Mesendoderm (in vitro differentiated cells): ENCODE results near the gene BBS9.

Source experiments
- DNase-seq: peaks from one replicate; pipeline ENCODE4 v3.0.0; 2013
- H2AK5ac ChIP-seq: 2 replicates; pipeline ENCODE4 v1.6.1; 2013; ENCODE audit warnings: low read length, inconsistent platforms
- H2BK120ac ChIP-seq: 2 replicates; pipeline ENCODE4 v1.6.1; 2013; ENCODE audit warnings: low read depth, mild to moderate bottlenecking, low read length, moderate library complexity, mixed read lengths
- H2BK15ac ChIP-seq: replicated peaks from 2 replicates; pipeline ENCODE4 v1.6.1; 2013; ENCODE audit warnings: low read depth, mild to moderate bottlenecking, moderate library complexity
- H2BK5ac ChIP-seq: 2 replicates; pipeline ENCODE4 v1.6.1; 2013; ENCODE audit warnings: low read length, inconsistent platforms
- H3K18ac ChIP-seq: 2 replicates; pipeline ENCODE4 v1.6.1; 2013; ENCODE audit warnings: mild to moderate bottlenecking, low read length, mixed read lengths
- H3K23ac ChIP-seq: one replicate; pipeline ENCODE4 v1.6.1; 2013; ENCODE audit warnings: low read length
- H3K27ac ChIP-seq: 2 replicates; pipeline ENCODE4 v1.5.1; 2013; ENCODE audit warnings: low read depth, mild to moderate bottlenecking, inconsistent platforms, low read length, moderate library complexity
- H3K27me3 ChIP-seq: 2 replicates; pipeline ENCODE4 v1.6.1; 2013; ENCODE audit warnings: low read length, control low read depth, mild to moderate bottlenecking, inconsistent platforms; ENCODE audit not compliant: insufficient read depth, poor library complexity
- H3K36me3 ChIP-seq: 2 replicates; pipeline ENCODE4 v1.6.1; 2013; ENCODE audit warnings: low read length, inconsistent platforms; ENCODE audit not compliant: control insufficient read depth, insufficient read depth
- H3K4ac ChIP-seq: one replicate; pipeline ENCODE4 v1.6.1; 2013; ENCODE audit warnings: low read depth, mild to moderate bottlenecking, low read length, moderate library complexity
- H3K4me1 ChIP-seq: 2 replicates; pipeline ENCODE4 v1.6.1; 2013; ENCODE audit warnings: low read depth, low read length, inconsistent platforms; ENCODE audit not compliant: control insufficient read depth
- H3K4me2 ChIP-seq: 2 replicates; pipeline ENCODE4 v1.6.1; 2013; ENCODE audit warnings: low read length
- H3K4me3 ChIP-seq: 2 replicates; pipeline ENCODE4 v1.5.1; 2013; ENCODE audit warnings: mild to moderate bottlenecking, low read length
- H3K56ac ChIP-seq: one replicate; pipeline ENCODE4 v1.6.1; 2013; ENCODE audit warnings: low read length
- H3K79me1 ChIP-seq: 2 replicates; pipeline ENCODE4 v1.6.1; 2013; ENCODE audit warnings: low read length, inconsistent platforms
- H3K79me2 ChIP-seq: 2 replicates; pipeline ENCODE4 v1.6.1; 2013; ENCODE audit warnings: mild to moderate bottlenecking, low read length; ENCODE audit not compliant: control insufficient read depth, insufficient read depth
- H3K9ac ChIP-seq: 2 replicates; pipeline ENCODE4 v1.6.1; 2013; ENCODE audit warnings: low read length, inconsistent platforms
- H4K5ac ChIP-seq: one replicate; pipeline ENCODE4 v1.6.1; 2013; ENCODE audit warnings: low read length
- H4K8ac ChIP-seq: one replicate; pipeline ENCODE4 v1.6.1; 2013; ENCODE audit warnings: low read depth, mild to moderate bottlenecking, control low read depth, low read length, moderate library complexity
- WGBS: extraction: QIAGEN DNeasy Blood & Tissue Kit; methylation state at CpG from one replicate; pipeline ENCODE4 v1.1.7; 2013; ENCODE audit warnings: low lambda C conversion rate, missing lambda C conversion rate; ENCODE audit not compliant: insufficient coverage; ENCODE audit errors: extremely low coverage; 5-methylcytosine and 5-hydroxymethylcytosine counted together

Gene BBS9

GRCh38 chr7:33596686-33597085 is 467.3 kb downstream of the BBS9 start:
- H3K79me1 ChIP-seq: no peaks in the 10 kb centered on the region
- no peaks in the 10 kb centered on the region for H3K27me3 ChIP-seq
- no peak overlapping the region for H3K56ac ChIP-seq
- H2BK5ac ChIP-seq: no peak overlapping the region
- H2BK15ac ChIP-seq: no peak overlapping the region
- peaks cover 3% of the 10 kb centered on the region for H3K4me1 ChIP-seq
- no peak overlapping the region for H3K4ac ChIP-seq
- DNase-seq: no peak
- no peak overlapping the region for H4K5ac ChIP-seq
- H2BK120ac ChIP-seq: no peak overlapping the region
- H3K27ac ChIP-seq: no peak overlapping the region
- no peaks in the 10 kb centered on the region for H3K79me2 ChIP-seq
- H3K18ac ChIP-seq: no peak overlapping the region
- H3K4me2 ChIP-seq: no peak overlapping the region
- no peak overlapping the region for H3K23ac ChIP-seq
- H3K9ac ChIP-seq: no peak overlapping the region
- no peak overlapping the region for H4K8ac ChIP-seq
- no peaks in the 10 kb centered on the region for H3K36me3 ChIP-seq
- no peak overlapping the region for H2AK5ac ChIP-seq
- H3K4me3 ChIP-seq: no peak overlapping the region

GRCh38 chr7:33597181-33597580 is 467.8 kb downstream of the BBS9 start:
- Histone ChIP-seq H3K79me2 (no peaks in the 10 kb centered on the region), H3K27me3 (no peaks in the 10 kb centered on the region), H4K5ac (no peak overlapping the region), H2BK120ac (no peak overlapping the region), H2BK5ac (no peak overlapping the region), H3K23ac (no peak overlapping the region), H3K9ac (no peak overlapping the region), H3K56ac (no peak overlapping the region), H3K79me1 (no peaks in the 10 kb centered on the region), H2AK5ac (no peak overlapping the region), H4K8ac (no peak overlapping the region), H3K18ac (no peak overlapping the region), H3K27ac (no peak overlapping the region), H3K4me1 (peaks cover 3% of the 10 kb centered on the region), H3K4me3 (no peak overlapping the region), H3K4ac (no peak overlapping the region), H3K36me3 (no peaks in the 10 kb centered on the region), H3K4me2 (no peak overlapping the region), H2BK15ac (no peak overlapping the region)
- DNase-seq: no peak
- no CpG with 5 or more reads among the region's 1 CpG for WGBS

- H2BK120ac ChIP-seq: no peak overlapping the region
Measured at GRCh38 chr7:33601101-33601500, 471.7 kb downstream of the BBS9 start.

GRCh38 chr7:33601884-33602283 is 472.5 kb downstream of the BBS9 start:
- no peak overlapping the region for H4K5ac ChIP-seq
- WGBS: no CpG with 5 or more reads among the region's 2 CpGs

More at GRCh38 chr7:33601101-33601500, 471.7 kb downstream of the BBS9 start:
- Histone ChIP-seq H3K36me3 (no peaks in the 10 kb centered on the region), H3K4me1 (peaks cover 3% of the 10 kb centered on the region), H3K4ac (no peak overlapping the region), H4K5ac (no peak overlapping the region), H3K27ac (no peak overlapping the region), H3K18ac (no peak overlapping the region), H2BK15ac (no peak overlapping the region), H3K9ac (no peak overlapping the region), H3K23ac (no peak overlapping the region), H3K27me3 (no peaks in the 10 kb centered on the region), H3K4me3 (no peak overlapping the region), H2BK5ac (no peak overlapping the region), H4K8ac (no peak overlapping the region), H3K56ac (no peak overlapping the region), H3K79me1 (no peaks in the 10 kb centered on the region), H2AK5ac (no peak overlapping the region), H3K79me2 (no peaks in the 10 kb centered on the region), H3K4me2 (no peak overlapping the region)
- WGBS: no CpG with 5 or more reads among the region's 4 CpGs
- DNase-seq: peak; percentile 64

GRCh38 chr7:33604056-33604455 is 474.7 kb downstream of the BBS9 start:
- Histone ChIP-seq H3K18ac (no peak overlapping the region), H2BK120ac (no peak overlapping the region), H2BK5ac (no peak overlapping the region), H3K4me2 (no peak overlapping the region), H4K8ac (no peak overlapping the region), H3K79me1 (no peaks in the 10 kb centered on the region), H2AK5ac (no peak overlapping the region), H3K9ac (no peak overlapping the region), H3K56ac (no peak overlapping the region), H3K23ac (no peak overlapping the region), H3K79me2 (no peaks in the 10 kb centered on the region), H3K27ac (no peak overlapping the region), H3K4me1 (no peaks in the 10 kb centered on the region), H3K4me3 (no peak overlapping the region), H2BK15ac (no peak overlapping the region), H3K27me3 (no peaks in the 10 kb centered on the region), H3K36me3 (no peaks in the 10 kb centered on the region), H4K5ac (no peak overlapping the region), H3K4ac (no peak overlapping the region)
- DNase-seq: no peak
- no CpG with 5 or more reads among the region's 2 CpGs for WGBS

More at GRCh38 chr7:33601884-33602283, 472.5 kb downstream of the BBS9 start:
- Histone ChIP-seq H2BK15ac (no peak overlapping the region), H3K4ac (no peak overlapping the region), H3K9ac (no peak overlapping the region), H2AK5ac (no peak overlapping the region), H3K18ac (no peak overlapping the region), H2BK120ac (no peak overlapping the region), H3K4me1 (peaks cover 3% of the 10 kb centered on the region), H4K8ac (no peak overlapping the region), H3K4me3 (no peak overlapping the region), H3K23ac (no peak overlapping the region), H3K27me3 (no peaks in the 10 kb centered on the region), H3K36me3 (no peaks in the 10 kb centered on the region), H2BK5ac (no peak overlapping the region), H3K79me2 (no peaks in the 10 kb centered on the region), H3K56ac (no peak overlapping the region), H3K4me2 (no peak overlapping the region), H3K27ac (no peak overlapping the region), H3K79me1 (no peaks in the 10 kb centered on the region)
- DNase-seq: peak; percentile 31

- no peaks in the 10 kb centered on the region for H3K79me2 ChIP-seq
- no peak overlapping the region for H2BK120ac ChIP-seq
- H3K36me3 ChIP-seq: no peaks in the 10 kb centered on the region
- no peak overlapping the region for H3K18ac ChIP-seq
- H3K79me1 ChIP-seq: no peaks in the 10 kb centered on the region
- no peak overlapping the region for H2AK5ac ChIP-seq
- no CpG with 5 or more reads among the region's 3 CpGs for WGBS
- H3K4me3 ChIP-seq: no peak overlapping the region
- H3K23ac ChIP-seq: no peak overlapping the region
- H4K5ac ChIP-seq: no peak overlapping the region
- peak; percentile 19 for DNase-seq
- H3K4me2 ChIP-seq: no peak overlapping the region
- H3K27ac ChIP-seq: no peak overlapping the region
- no peak overlapping the region for H3K56ac ChIP-seq
- H3K4me1 ChIP-seq: no peaks in the 10 kb centered on the region
- no peak overlapping the region for H4K8ac ChIP-seq
- no peak overlapping the region for H3K4ac ChIP-seq
- H2BK15ac ChIP-seq: no peak overlapping the region
- H3K9ac ChIP-seq: no peak overlapping the region
- H2BK5ac ChIP-seq: no peak overlapping the region
- H3K27me3 ChIP-seq: no peaks in the 10 kb centered on the region
Measured at GRCh38 chr7:33610918-33611317, 481.6 kb downstream of the BBS9 start.
